Middle frontal gyrus (tissue), 1 donor: ENCODE data around the gene CALHM3.

Experiments
- DNase-seq: peaks from one replicate; pipeline ENCODE4 v3.0.0-alpha.2; 2015; ENCODE audit warnings: low spot score; ENCODE audit errors: extremely low spot score

The CALHM3 gene

GRCh38 chr10:103451091-103451813 lies 27.8 kb downstream of the CALHM3 start:
- no peak for DNase-seq

GRCh38 chr10:103450201-103450695 lies 28.8 kb downstream of the CALHM3 start:
- no peak for DNase-seq

DNA sequence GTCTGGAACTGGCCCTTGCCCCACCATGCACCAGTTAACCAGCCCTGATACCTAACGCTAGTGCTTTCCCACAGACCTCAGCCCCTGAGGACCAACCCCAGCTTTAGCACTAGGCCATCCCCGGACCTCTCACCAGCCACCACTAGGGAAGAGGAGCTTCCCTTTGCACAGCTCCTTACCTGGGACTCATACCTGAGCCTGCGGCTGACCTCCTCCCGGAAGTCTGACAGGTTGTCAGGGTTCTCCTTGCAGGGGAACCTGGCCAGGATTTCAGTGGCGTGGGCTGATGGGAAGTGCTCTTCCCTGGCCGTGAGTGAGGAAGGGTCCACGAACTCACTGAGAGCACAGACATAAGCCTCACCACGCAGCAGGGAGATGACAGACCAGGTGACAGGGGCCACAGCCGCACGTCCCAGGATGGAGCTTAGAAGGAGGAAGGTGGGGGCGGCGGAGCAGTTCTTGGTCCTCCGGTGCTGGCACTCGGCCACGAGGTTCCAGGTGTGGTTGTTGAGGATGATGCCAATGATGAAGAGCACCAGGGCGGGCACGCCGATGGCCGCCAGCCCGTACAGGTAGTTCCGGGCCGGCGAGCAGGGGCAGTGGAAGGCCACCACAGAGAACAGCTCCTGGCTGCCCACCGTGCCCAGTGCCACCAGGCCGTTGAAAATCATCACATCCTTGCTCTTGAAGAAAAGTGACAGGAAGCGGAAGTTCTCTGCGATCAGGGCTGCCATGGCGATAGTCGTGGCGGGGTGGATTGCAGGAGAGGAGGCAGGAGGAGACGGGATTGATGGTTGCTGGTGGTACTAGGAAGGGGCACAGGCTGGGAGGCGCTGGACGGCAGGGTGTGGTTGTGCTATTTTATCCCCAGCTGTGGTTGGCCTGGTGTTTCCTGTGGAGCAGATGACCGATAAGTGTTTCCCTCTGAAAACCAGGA lies 29.6 kb downstream of the CALHM3 start:
- DNase-seq = no peak

GRCh38 chr10:103448746-103449145 lies 30.3 kb downstream of the CALHM3 start:
- no peak for DNase-seq

GRCh38 chr10:103447187-103447586 lies 31.9 kb downstream of the CALHM3 start:
- DNase-seq = no peak

GRCh38 chr10:103445767-103446567 lies 33.1 kb downstream of the CALHM3 start:
- no peak for DNase-seq

DNA sequence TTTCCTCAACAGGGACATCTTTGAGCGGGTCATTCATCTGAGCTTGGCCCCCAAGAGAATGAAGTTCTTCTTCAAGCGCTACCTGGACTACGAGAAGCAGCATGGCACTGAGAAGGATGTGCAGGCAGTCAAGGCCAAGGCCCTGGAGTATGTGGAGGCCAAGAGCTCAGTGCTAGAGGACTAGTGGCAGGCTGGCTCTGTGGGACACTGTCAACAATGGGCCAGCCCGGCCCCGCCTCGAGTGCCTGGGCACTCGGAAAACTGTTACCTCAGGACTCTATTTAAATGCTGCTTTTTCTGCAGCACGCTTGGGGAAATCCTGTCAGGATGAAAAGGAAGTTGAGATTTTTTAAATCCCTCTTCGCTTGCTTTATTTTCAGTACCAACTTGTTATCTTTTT lies 33.7 kb downstream of the CALHM3 start:
- DNase-seq = no peak

DNA sequence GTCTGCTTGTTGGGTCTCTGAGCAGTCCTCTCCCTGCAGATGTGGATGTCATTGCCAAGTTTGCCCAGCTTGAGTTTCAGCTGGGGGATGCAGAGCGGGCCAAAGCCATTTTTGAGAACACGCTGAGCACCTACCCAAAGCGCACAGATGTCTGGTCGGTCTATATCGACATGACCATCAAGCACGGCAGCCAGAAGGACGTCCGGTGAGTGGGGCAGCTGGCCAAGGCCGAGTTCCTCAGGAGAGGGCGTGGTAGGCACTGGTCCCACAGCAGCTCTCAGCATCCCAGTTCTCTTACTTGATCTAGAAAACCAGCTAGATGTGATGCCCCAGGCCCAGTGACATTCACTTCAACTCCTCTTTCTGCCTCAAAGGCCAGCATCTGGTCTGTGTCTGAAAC lies 34.6 kb downstream of the CALHM3 start:
- no peak for DNase-seq

DNA sequence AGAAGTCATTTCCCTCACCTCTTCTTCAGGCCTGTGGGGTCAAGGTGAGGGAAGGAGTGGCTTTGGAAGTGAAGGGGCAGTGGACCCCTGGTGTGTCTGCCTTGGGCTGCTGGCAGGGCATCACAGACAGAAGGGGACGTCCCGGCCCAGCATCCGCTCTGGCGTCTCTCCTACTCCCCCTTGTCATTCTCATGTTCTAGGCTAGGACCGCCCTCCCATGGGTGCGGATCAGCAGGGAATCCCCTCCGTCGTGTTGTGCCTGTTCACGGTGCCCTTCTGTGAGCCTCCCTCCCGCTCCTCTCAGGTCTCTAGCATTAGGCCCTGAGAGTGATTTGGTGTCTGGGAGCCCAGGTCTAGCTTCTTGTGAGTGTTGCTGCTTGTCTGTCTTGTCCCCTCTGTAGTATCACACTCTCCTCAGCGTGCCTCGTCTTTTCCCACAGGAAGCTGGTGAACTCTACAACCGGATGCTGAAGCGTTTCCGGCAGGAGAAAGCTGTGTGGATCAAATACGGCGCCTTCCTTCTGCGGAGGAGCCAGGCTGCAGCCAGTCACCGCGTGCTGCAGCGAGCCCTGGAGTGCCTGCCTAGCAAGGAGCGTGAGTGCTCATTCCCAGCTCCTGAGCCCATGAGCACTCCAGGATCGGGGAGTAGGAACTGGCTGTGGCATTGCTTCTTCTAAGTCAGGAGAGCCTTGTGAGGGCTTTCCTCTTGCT lies 35.4 kb downstream of the CALHM3 start:
- no peak for DNase-seq

- DNase-seq = no peak
Observed at GRCh38 chr10:103442031-103442461, 37.0 kb downstream of the CALHM3 start.

- DNase-seq = no peak
Observed at GRCh38 chr10:103441611-103442010, 37.4 kb downstream of the CALHM3 start.

GRCh38 chr10:103441206-103441605 lies 37.8 kb downstream of the CALHM3 start:
- DNase-seq = no peak

DNA sequence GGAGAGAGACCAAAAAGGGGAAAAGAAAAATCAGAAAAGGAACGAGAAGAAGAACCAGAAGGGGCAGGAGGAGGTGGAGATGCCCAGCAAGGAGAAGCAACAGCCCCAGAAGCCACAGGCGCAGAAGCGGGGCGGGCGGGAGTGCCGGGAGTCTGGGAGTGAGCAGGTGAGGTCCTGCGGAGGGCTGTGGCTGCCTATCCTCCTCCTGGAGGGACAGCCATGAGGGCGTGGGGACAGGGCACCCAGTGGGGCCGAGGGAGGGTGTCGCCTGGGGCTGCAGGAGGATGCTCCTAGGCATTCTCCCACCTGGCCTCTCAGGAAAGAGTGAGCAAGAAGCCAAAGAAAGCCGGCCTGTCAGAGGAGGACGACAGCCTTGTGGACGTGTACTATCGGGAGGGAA lies 38.6 kb downstream of the CALHM3 start:
- DNase-seq = no peak

GRCh38 chr10:103439776-103440175 lies 39.3 kb downstream of the CALHM3 start:
- DNase-seq = no peak

DNA sequence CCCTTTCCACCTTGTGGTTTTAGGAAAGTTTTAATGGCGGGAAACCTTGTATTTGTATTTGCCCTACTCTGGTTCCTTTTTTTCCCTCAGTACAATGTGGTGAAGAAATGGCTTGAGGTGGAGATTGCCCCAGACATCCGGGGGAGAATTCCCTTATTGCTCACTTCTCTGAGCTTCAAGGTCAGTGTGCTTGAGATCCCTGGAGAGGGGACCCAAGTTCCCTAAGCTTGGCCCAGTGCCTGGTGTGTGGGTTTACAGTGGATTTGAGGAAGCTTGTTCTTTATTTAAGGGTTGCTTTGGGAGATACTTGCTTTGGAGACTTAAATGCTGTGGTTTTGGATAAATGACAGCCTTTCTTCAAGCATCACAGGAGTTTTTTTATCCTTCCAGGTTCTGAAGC lies 45.2 kb downstream of the CALHM3 start:
- no peak for DNase-seq

DNA sequence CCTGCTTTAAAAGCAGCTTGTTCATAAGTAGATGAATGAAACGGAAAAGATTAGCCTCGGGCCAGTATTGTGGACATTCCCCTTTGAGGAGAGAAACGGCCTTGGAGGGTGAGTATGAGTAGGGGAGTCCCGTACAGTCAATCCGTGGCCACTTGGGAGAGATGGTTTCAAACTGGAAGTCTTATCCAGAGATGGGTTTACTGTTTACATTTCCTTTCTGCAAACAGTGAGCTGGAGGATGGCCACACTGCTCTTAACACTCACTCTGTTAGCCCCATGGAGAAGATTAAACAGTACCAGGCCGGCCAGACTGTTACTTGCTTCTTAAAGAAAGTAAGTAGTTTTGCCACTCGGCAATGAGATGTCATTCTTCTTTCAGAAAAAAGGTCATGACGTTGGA lies 47.1 kb downstream of the CALHM3 start:
- DNase-seq = no peak

DNA sequence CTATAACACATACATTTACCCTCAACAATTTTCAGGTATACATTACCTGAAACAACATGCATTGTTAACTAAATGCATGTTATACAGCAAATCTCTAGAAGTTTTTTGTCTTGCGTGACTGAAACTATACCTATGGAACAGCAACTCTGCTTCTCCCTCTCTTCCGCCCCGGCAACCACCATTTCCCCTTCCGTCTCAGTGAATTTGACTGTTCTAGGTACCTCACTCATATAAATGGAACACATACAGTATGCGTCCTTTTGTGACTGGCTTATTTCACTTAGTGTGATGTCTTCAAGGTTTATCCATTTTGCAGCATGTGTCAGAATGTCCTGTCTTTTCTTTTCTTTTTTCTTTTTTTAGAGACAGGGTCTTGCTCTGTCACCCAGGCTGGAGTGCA lies 49.4 kb downstream of the CALHM3 start:
- DNase-seq = no peak

DNA sequence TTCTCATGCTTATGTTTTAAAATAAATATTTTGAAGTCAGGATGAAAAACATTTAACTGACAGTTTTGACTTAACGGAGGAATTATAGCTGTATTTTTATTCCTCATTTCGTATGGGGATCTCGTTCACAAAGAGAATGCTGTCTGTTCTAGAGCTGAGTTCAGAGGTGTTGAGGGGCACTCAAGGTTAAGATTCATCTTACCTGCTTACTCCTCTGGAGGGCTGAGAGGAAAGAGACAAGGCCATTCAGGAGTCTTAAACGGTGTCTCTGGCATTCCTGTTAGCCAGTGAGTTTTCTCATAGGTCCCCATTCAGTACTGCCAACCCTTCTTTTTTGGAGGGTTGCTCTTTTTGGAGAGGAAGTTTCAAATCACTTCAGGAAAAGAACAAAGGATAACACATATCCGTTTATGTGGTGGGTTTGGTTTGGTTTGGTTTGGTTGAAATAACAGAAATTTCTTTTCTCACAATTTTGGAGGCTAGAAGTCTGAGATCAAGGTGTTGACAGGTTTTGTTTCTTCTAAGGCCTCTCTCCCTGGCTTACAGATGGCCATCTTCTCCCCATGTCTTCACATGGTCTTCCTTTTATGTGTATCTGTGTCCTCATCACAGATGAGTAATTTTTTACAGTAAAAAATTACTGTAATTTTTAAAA lies 49.9 kb downstream of the CALHM3 start:
- no peak for DNase-seq

GRCh38 chr10:103427866-103428265 lies 51.2 kb downstream of the CALHM3 start:
- DNase-seq = no peak

DNA sequence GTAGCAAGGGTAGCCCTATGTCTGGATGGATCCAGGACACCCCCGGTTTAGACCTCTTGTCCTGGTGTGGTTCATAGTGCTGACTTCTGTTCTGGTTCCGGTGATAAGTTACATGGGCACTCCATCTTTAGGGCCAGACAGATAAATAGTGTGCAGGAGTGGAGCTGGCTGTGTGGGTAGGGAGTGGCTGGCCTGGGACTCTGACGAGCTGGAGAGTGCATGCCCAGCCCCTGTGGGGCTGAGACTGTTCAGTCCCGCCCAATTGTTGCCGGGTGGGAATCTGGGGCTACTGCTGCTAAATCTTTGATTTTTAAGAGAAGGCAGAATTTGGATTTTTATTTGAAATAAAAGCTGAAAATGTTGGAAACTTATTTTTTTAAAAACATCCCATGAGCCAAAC lies 55.3 kb downstream of the CALHM3 start:
- DNase-seq = no peak
